Parathyroid adenoma (tissue), 2 donors: ENCODE data around the gene HSPA1A.
"Not testable (repeated sequence)": the region's sequence is repeated elsewhere in the genome, so short reads cannot be mapped to it uniquely, and the experiment has no call there.

Experiments used
- H2AFZ ChIP-seq: fragments of 300-600 bp; sonication (generic); one replicate; pipeline ENCODE4 v1.7.0; 2017; ENCODE audit warnings: antibody characterized with exemption, mild to moderate bottlenecking
- H3K27ac ChIP-seq: fragments of 300-600 bp; sonication (generic); one replicate; pipeline ENCODE4 v1.7.0; 2017
- H3K27me3 ChIP-seq: fragments of 300-600 bp; sonication (generic); one replicate; pipeline ENCODE4 v1.7.0; 2017; ENCODE audit warnings: low read length; ENCODE audit not compliant: control insufficient read depth, insufficient read depth
- H3K36me3 ChIP-seq: fragments of 300-600 bp; sonication (generic); one replicate; pipeline ENCODE4 v1.7.0; 2017; ENCODE audit warnings: low read length; ENCODE audit not compliant: control insufficient read depth, insufficient read depth
- H3K4me1 ChIP-seq: fragments of 300-600 bp; sonication (generic); one replicate; pipeline ENCODE4 v1.7.0; 2017; ENCODE audit warnings: control low read depth
- H3K4me2 ChIP-seq: fragments of 300-600 bp; sonication (generic); one replicate; pipeline ENCODE4 v1.7.0; 2017; ENCODE audit warnings: low read length
- H3K4me3 ChIP-seq: fragments of 300-600 bp; sonication (generic); one replicate; pipeline ENCODE4 v1.7.0; 2017; ENCODE audit warnings: low read depth, low read length
- H3K79me2 ChIP-seq: fragments of 300-600 bp; sonication (generic); one replicate; pipeline ENCODE4 v1.7.0; 2017; ENCODE audit warnings: control low read depth
- H3K9ac ChIP-seq: fragments of 300-600 bp; sonication (generic); one replicate; pipeline ENCODE4 v1.7.0; 2017; ENCODE audit warnings: mild to moderate bottlenecking
- H3K9me3 ChIP-seq: fragments of 300-600 bp; sonication (generic); one replicate; pipeline ENCODE4 v1.7.0; 2017; ENCODE audit warnings: low read length; ENCODE audit not compliant: control insufficient read depth
- CTCF ChIP-seq: fragments of 300-600 bp; sonication (generic); IDR thresholded peaks from one replicate; pipeline ENCODE4 v1.7.0; 2017; ENCODE audit warnings: antibody characterized with exemption, mild to moderate bottlenecking
- donor health status: primary hyperparathyroidism.

Gene HSPA1A

DNA sequence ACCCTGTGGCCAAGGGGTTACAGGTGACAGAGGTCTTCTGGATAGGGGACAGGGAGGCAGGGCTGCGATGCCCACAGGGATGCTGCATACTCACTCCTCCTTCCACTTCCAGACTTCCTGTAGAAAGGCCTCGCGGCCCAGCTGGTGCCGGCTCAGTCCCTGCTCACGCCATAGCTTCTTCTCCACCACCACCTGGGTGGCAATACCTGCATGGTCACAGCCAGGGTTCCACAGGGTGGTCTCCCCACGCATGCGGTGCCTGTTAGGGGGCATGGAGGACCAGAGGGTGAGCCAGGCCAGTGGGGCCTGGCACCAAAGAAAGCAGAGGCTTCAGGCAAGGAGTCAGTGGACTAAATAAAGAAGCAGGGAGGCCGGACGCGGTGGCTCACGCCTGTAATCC is 29.9 kb upstream of the HSPA1A start:
- Histone ChIP-seq H3K27me3 (no peaks in the 10 kb centered on the region), H3K4me2 (no peak overlapping the region), H3K4me1 (no peaks in the 10 kb centered on the region), H3K27ac (no peak overlapping the region), H2AFZ (no peak overlapping the region), H3K4me3 (no peak overlapping the region), H3K79me2 (peaks cover 7% of the 10 kb centered on the region), H3K36me3 (no peaks in the 10 kb centered on the region), H3K9me3 (no peaks in the 10 kb centered on the region), H3K9ac (no peak overlapping the region)
- no peak for TF ChIP-seq CTCF

GRCh38 chr6:31791324-31792089 is 23.8 kb upstream of the HSPA1A start:
- Histone ChIP-seq H3K27ac (no peak overlapping the region), H3K4me3 (no peak overlapping the region), H3K4me2 (no peak overlapping the region), H3K9me3 (no peaks in the 10 kb centered on the region), H3K36me3 (no peaks in the 10 kb centered on the region), H3K27me3 (no peaks in the 10 kb centered on the region), H3K4me1 (peaks cover 8% of the 10 kb centered on the region), H3K79me2 (peaks cover 4% of the 10 kb centered on the region), H3K9ac (no peak overlapping the region), H2AFZ (no peak overlapping the region)
- peak; percentile 42 for TF ChIP-seq CTCF

DNA sequence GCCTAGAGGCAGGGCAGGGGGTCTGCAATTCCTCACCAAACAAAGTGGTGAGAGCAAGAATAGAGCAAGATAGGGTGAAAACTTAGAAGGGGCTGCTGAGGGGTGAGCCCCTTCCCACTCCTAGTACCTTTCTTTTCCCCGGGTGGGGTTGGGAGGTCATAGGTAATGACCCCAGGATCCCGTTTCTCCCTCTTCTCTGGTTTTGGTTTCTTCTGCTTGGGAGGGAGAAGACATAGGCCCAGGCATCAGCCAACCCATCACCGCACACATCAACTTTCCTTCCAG is 23.3 kb upstream of the HSPA1A start:
- Histone ChIP-seq H3K36me3 (no peaks in the 10 kb centered on the region), H2AFZ (no peak overlapping the region), H3K9ac (no peak overlapping the region), H3K79me2 (peaks cover 4% of the 10 kb centered on the region), H3K9me3 (no peaks in the 10 kb centered on the region), H3K4me2 (no peak overlapping the region), H3K4me1 (peaks cover 8% of the 10 kb centered on the region), H3K27ac (no peak overlapping the region), H3K27me3 (no peaks in the 10 kb centered on the region), H3K4me3 (no peak overlapping the region)
- no peak for TF ChIP-seq CTCF

GRCh38 chr6:31792761-31793171 is 22.6 kb upstream of the HSPA1A start:
- no peak for TF ChIP-seq CTCF
- Histone ChIP-seq H3K4me3 (no peak overlapping the region), H3K79me2 (no peaks in the 10 kb centered on the region), H3K27me3 (no peaks in the 10 kb centered on the region), H3K27ac (no peak overlapping the region), H3K36me3 (no peaks in the 10 kb centered on the region), H3K9ac (no peak overlapping the region), H3K4me1 (peaks cover 8% of the 10 kb centered on the region), H2AFZ (no peak overlapping the region), H3K9me3 (no peaks in the 10 kb centered on the region), H3K4me2 (no peak overlapping the region)

DNA sequence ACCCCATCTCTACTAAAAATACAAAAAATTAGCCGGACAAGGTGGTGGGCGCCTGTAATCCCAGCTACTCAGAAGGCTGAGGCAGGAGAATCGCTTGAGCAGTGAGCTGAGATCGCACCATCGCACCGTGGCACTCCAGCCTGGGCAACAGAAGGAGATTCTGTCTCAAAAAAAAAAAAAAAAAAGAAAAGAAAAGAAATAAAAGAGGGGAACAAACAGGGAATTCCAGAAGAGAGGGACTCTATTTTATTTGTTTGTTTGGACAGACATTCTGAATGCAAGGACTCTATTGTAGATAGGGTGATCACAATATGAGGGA is 21.5 kb upstream of the HSPA1A start:
- not testable (repeated sequence) for H3K27ac ChIP-seq, H3K4me3 ChIP-seq, H3K9ac ChIP-seq

More for the DNA sequence above, 21.5 kb upstream of the HSPA1A start:
- not testable (repeated sequence) for H3K9me3 ChIP-seq, H3K4me2 ChIP-seq, H3K36me3 ChIP-seq, H3K79me2 ChIP-seq, H3K4me1 ChIP-seq, H3K27me3 ChIP-seq, H2AFZ ChIP-seq
